OCI-LY1 (cell line): Measurements from ENCODE around the gene ARHGAP6.

Experiments
- H2AFZ ChIP-seq: fragments of 200-600 bp; sonication (generic), shearing (Covaris generic); 2 replicates; pipeline ENCODE4 v1.6.0; 2014; ENCODE audit warnings: antibody characterized with exemption, mild to moderate bottlenecking, low read length
- H3F3A ChIP-seq: fragments of 200-600 bp; sonication (generic), shearing (Covaris generic); 2 replicates; pipeline ENCODE4 v1.6.0; 2014; ENCODE audit warnings: mild to moderate bottlenecking, antibody characterized with exemption, low read length, moderate library complexity; ENCODE audit not compliant: insufficient read depth
- H3K27ac ChIP-seq: fragments of 200-600 bp; sonication (generic); 2 replicates; pipeline ENCODE4 v1.5.1; 2014; ENCODE audit warnings: low read length, mixed run types, mild to moderate bottlenecking, low read depth; ENCODE audit not compliant: poor library complexity, severe bottlenecking
- H3K27me3 ChIP-seq: fragments of 200-600 bp; sonication (generic); 2 replicates; pipeline ENCODE4 v1.6.0; 2014; ENCODE audit warnings: antibody characterized with exemption, mild to moderate bottlenecking, low read length, moderate library complexity; ENCODE audit not compliant: insufficient read depth
- H3K36me3 ChIP-seq: fragments of 200-600 bp; sonication (generic); 2 replicates; pipeline ENCODE4 v1.6.1; 2014; ENCODE audit warnings: mild to moderate bottlenecking, antibody characterized with exemption, low read length, moderate library complexity, mixed read lengths; ENCODE audit not compliant: insufficient read depth
- H3K4me1 ChIP-seq: fragments of 200-600 bp; sonication (generic); 2 replicates; pipeline ENCODE4 v1.5.1; 2014; ENCODE audit warnings: mild to moderate bottlenecking, low read length, moderate library complexity; ENCODE audit not compliant: insufficient read depth, severe bottlenecking
- H3K4me2 ChIP-seq: fragments of 200-600 bp; sonication (generic), shearing (Covaris generic); 2 replicates; pipeline ENCODE4 v1.6.1; 2014; ENCODE audit warnings: low read length
- H3K4me3 ChIP-seq: fragments of 200-600 bp; sonication (generic); 2 replicates; pipeline ENCODE4 v1.5.1; 2014; ENCODE audit warnings: low read length, low read depth, mild to moderate bottlenecking, mixed read lengths; ENCODE audit not compliant: poor library complexity, severe bottlenecking
- H3K79me2 ChIP-seq: fragments of 200-600 bp; shearing (Covaris generic); 2 replicates; pipeline ENCODE4 v1.6.1; 2016; ENCODE audit warnings: mixed run types, low read length, mixed read lengths; ENCODE audit not compliant: insufficient read depth
- H3K9ac ChIP-seq: fragments of 200-600 bp; sonication (generic), shearing (Covaris generic); 2 replicates; pipeline ENCODE4 v1.6.1; 2014; ENCODE audit warnings: mild to moderate bottlenecking, low read length, mixed read lengths
- H3K9me2 ChIP-seq: fragments of 200-600 bp; sonication (generic), shearing (Covaris generic); 2 replicates; pipeline ENCODE4 v1.6.1; 2014; ENCODE audit warnings: low read depth, mild to moderate bottlenecking, low read length, mixed read lengths
- H3K9me3 ChIP-seq: fragments of 200-600 bp; shearing (Covaris generic); 2 replicates; pipeline ENCODE4 v1.6.1; 2014; ENCODE audit warnings: low read length, mixed read lengths
- H4K20me1 ChIP-seq: fragments of 200-600 bp; sonication (generic), shearing (Covaris generic); 2 replicates; pipeline ENCODE4 v1.6.0; 2016; ENCODE audit warnings: mild to moderate bottlenecking, low read length; ENCODE audit not compliant: insufficient read depth
- CTCF ChIP-seq: fragments of 200-600 bp; sonication (generic), shearing (Covaris generic); IDR thresholded peaks from 2 replicates; pipeline ENCODE4 v1.5.1; 2017; ENCODE audit warnings: mild to moderate bottlenecking, antibody characterized with exemption, low read length, moderate library complexity, mixed read lengths
- EZH2 ChIP-seq: fragments of 200-600 bp; sonication (generic), shearing (Covaris generic); IDR thresholded peaks from 2 replicates; pipeline ENCODE4 v1.8.0; 2017; ENCODE audit warnings: borderline replicate concordance, mixed run types, mild to moderate bottlenecking, antibody characterized with exemption, low read length, moderate library complexity, mixed read lengths

ARHGAP6 gene

GRCh38 chrX:11304829-11305228, 360.9 kb downstream of the ARHGAP6 start:
- no peaks in the 10 kb centered on the region for H3K36me3 ChIP-seq
- H3K9ac ChIP-seq = no peak overlapping the region
- no peak overlapping the region for H2AFZ ChIP-seq
- H3K9me3 ChIP-seq = no peaks in the 10 kb centered on the region
- no peak for TF ChIP-seq EZH2
- no peak for TF ChIP-seq CTCF
- H3K27ac ChIP-seq = no peak overlapping the region
- no peaks in the 10 kb centered on the region for H3K27me3 ChIP-seq
- H3K4me1 ChIP-seq = no peaks in the 10 kb centered on the region
- H3K4me2 ChIP-seq = no peak overlapping the region
- H3K4me3 ChIP-seq = no peak overlapping the region
- no peaks in the 10 kb centered on the region for H3F3A ChIP-seq
- H3K79me2 ChIP-seq = no peaks in the 10 kb centered on the region
- no peaks in the 10 kb centered on the region for H4K20me1 ChIP-seq
- no peaks in the 10 kb centered on the region for H3K9me2 ChIP-seq

- Histone ChIP-seq H3K79me2 (no peaks in the 10 kb centered on the region), H3K4me1 (no peaks in the 10 kb centered on the region), H3K4me2 (no peak overlapping the region), H3K36me3 (no peaks in the 10 kb centered on the region), H4K20me1 (no peaks in the 10 kb centered on the region), H3F3A (no peaks in the 10 kb centered on the region), H3K4me3 (no peak overlapping the region), H3K27ac (no peak overlapping the region), H3K27me3 (no peaks in the 10 kb centered on the region), H2AFZ (no peak overlapping the region), H3K9me2 (no peaks in the 10 kb centered on the region), H3K9ac (no peak overlapping the region), H3K9me3 (no peaks in the 10 kb centered on the region)
- TF ChIP-seq CTCF (no peak), EZH2 (no peak)
Observed at GRCh38 chrX:11298600-11298999, 367.1 kb downstream of the ARHGAP6 start.

- Histone ChIP-seq H3K9me3 (no peaks in the 10 kb centered on the region), H3K27me3 (no peaks in the 10 kb centered on the region), H3K4me3 (no peak overlapping the region), H3K36me3 (no peaks in the 10 kb centered on the region), H2AFZ (no peak overlapping the region), H3K9me2 (no peaks in the 10 kb centered on the region), H3K27ac (no peak overlapping the region), H3K4me1 (no peaks in the 10 kb centered on the region), H3K79me2 (no peaks in the 10 kb centered on the region), H3F3A (no peaks in the 10 kb centered on the region), H3K9ac (no peak overlapping the region), H3K4me2 (no peak overlapping the region), H4K20me1 (no peaks in the 10 kb centered on the region)
- TF ChIP-seq EZH2 (no peak), CTCF (no peak)
Observed at GRCh38 chrX:11296051-11296450, 369.7 kb downstream of the ARHGAP6 start.
